ENCODE results near the gene NFATC1. TPM values are rescaled to one million over a fixed set of nuclear protein-coding genes. Genes with fewer than 3 reads are reported as not detected.

The NFATC1 gene
- total RNA-seq, 1 experiment from 2014 or later = not detected

DNA sequence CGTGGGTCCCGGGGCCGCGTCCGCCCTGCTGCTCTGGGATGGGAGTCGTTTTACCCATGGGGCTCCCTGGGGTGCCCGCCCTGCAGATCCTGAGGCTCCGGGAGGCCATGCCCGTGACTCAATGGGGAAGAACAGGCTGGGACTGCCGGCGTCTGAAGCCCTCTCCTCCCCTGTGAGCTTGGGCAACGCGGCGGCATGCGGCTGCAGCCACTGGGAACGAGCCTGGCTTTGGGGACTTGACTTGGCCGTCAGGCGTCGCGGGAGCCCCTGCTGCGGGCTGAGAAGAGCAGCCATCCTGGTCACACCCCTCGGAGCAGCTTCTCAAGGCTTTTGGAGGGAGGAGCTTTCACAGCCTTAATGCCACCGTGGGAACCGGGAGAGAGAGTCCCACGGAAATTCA is 157.0 kb downstream of the NFATC1 start:
- DNase-seq (ENCODE audit: low read depth) = no peak

DNA sequence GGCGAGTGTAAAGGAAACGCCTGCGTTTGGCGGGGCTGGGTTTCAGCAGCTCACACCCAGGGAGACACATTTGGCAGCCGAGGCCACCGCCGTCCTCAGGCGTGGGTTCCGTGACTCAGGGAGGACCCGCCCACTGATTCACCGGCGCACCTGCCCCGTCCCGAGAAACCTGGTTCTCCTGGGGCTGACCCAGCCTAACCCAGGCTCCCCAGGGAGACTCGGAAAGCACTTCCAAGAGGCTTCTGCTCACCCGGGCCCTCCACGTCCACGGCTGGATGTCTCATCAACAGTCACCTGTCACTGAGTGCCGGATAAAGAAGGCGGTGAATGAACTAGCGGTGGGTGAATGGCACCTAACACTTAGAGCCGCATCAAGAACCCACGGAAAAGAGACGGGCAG is 157.4 kb downstream of the NFATC1 start:
- DNase-seq (ENCODE audit: low read depth) = no peak

DNA sequence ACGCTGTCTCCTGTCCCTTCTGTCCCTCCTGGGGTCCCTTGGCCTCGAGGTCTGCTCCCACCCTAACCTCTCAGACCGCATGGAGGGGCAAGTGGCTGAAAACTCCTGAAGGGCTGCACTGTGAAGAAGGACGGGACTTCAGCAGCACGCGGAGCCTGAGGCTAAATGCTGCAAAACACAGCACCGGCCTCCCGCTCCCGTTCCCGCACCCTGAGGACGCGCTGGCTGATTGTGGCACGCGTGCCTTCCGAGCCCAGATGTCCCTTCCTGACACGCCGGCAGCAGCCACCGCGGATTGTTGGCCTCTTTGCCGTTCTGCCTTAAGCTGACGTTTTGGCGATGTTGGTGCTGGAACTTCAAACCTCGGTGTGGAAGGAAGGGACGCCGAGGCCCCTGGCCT is 158.0 kb downstream of the NFATC1 start:
- no peak for DNase-seq (ENCODE audit: low read depth)

DNA sequence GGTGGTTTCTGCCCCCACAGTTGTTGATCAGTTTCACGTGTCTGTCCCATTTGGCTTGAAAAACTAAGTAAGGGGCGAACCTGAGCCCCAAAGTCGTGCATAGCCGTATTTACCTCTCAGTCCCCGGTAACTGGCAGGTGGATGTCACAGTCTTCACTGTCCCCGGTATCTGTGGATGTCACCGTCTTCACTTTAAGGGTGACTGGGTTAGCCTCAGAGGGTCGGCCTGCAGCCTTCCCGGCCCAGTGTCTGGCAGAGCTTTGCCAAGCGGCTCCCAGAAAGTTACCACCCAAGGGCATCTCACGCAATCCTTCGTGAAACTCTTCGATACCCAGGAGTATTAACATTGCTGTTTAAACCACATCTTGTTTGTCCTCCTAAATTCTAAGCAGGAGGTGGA is 158.6 kb downstream of the NFATC1 start:
- no peak for DNase-seq (ENCODE audit: low read depth)

DNA sequence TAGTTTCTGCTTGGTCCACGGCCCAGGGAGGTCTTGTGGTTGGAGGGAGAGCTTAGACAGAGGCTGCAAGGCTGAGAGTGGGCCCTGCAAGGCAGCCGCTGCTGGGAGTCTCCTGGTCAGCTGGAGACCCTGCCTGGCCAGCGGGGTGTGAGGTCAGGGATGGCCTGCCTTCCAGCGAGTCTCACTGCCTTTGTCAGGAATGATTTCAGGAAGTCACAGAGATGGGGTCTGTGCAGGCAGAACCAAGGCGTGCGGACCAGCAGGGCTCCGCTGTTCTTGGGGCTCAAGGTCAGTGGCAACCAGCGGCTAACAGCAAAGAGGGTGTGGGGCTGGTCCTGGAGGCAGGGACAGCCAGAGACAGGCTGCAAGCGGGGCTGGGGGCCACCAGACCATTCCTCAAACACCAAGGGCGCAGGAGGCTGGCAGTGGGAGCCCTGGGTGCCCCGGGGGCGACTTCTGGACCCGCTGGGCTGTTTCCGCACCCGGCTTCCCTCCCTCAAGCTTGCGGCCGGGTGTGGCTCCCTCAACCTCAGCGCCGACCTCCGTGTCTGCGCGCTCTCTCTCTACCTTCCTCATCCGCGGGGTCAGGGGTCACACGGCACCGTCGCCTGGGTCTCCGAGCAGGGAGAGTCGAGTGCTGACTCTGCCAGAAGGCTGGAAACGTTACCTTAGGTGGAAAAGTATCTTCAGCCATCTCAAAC is 159.4 kb downstream of the NFATC1 start:
- DNase-seq (ENCODE audit: low read depth) = no peak

DNA sequence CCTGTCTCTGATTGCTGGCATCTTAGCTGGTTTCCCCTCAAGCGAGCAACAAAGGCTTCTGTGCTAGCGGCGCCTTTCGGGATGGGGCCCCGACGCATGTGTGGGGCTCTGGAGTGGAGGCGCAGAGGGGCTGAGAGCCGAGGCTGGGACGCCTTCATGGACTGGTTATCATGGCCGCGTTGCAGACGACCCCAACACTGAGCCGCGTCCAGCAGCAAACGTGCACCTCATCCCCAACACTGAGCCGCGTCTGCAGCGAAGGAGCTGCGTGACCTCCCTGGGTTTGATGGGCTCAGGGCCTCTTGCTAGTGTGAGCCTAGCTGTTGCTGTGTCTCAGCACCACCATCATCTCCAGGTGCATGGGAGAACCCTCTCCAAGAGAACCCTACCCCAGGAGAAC is 160.2 kb downstream of the NFATC1 start:
- DNase-seq (ENCODE audit: low read depth) = no peak

DNA sequence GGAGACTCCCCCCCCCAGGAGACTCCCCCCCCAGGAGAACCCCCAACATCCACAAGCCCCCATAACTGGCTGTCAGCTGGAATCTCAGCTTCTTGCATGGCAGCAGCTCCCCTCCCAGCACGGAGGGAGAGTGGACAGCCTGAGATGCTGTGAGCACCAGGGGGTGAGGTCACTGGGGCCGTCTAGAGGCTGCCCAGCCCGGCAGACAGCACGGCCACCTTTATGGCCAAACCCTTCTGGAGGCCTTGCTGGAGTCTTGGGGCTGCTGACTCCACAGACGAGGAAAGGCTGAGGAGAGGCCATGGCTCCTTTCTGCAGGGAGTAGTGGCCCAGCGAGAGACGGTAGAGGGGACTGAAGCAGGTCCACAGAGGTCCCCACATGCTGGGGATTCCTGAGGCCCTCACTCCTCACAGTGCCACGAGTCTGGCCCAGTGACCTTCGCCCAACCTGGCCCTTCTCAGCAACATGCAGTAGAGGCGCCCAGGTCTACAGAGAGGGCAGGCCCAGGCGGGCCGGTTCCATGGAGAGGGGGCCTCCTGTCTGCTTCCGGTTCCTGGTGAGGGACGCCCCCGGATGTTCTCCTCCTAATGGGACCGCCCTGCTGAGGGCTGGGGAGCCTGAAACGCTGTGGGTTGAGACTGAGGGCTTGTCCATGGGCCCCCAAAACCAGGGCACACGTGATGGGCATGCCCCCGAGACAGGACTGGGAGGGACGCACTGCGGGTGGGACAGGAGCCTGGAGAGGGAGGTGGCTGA is 161.3 kb downstream of the NFATC1 start:
- DNase-seq (ENCODE audit: low read depth) = no peak

DNA sequence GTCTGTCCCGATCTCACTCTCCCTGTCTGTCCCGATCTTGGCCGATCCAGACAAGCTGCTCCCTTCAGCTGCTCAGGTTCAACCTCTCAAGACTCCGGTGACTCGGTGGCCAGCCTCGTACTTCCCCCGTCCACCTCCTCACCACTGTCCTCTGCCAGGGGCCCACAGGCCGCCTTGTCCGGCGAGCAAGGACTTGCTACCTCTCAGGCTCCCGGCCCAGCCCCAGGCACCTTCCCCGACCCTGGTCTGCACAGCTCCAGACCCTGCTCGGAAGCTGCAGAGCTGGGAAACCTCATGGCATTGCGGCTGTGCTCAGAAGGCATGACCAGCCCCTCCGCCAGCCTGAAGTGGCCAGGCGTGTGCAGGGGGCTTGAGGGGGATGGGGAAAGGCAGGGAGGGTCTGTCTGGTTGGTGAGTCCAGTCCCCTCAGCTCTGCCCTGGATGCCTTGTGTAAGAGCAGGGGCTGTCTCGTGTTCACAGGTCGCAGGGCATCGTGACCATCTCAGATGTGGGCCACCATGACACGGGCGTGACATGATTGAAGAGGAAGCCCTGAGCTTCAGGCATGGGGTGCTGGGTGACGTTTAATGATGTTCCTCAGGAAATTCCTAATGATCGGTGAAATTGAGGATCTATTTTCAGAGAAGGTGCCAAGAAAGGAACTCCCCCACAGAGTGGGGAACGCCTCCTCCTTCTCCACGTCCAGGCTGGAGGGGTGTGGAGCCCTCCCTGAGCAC is 162.6 kb downstream of the NFATC1 start:
- DNase-seq (ENCODE audit: low read depth) = no peak

DNA sequence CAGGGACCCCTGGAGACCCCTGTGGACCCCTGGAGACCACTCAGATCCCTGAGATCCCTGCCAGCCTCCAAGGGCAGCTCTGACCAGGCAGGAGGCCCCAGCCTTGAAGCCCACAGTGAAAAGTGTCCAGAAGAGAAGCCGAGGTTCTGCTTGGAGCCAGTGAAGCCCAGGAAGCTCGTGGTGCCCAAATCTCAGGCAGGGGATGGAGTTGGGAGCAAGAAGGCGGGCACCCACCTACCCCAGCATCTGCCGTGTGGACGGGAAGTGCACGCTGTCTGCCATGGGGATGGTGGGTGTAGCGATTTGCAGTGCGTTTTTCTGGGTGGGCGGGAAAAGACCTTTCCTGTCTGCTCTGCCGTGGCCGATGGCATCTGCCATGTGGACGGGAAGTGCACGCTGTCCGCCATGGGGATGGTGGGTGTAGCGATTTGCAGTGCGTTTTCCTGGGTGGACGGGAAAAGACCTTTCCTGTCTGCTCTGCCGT is 163.2 kb downstream of the NFATC1 start:
- DNase-seq (ENCODE audit: low read depth) = no peak

DNA sequence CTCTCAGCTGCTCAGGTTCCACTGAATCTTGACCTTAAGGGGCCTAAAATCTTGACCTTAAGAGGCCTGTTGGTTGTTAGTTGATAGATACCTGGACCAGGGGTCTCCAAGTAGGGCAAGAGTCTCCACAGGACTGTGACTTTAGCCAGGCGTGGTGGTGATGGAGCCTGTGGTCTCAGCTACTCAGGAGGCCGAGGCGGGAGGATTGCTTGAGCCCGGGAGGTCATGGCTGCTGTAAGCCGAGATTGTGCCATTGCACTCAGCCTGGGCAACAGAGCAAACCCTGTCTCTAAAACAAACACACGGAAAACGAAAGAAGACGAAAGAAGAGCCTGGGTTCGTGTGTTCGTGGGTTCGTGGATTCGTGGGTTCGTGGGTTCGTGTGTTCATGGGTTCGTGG is 163.7 kb downstream of the NFATC1 start:
- no peak for DNase-seq (ENCODE audit: low read depth)

DNA sequence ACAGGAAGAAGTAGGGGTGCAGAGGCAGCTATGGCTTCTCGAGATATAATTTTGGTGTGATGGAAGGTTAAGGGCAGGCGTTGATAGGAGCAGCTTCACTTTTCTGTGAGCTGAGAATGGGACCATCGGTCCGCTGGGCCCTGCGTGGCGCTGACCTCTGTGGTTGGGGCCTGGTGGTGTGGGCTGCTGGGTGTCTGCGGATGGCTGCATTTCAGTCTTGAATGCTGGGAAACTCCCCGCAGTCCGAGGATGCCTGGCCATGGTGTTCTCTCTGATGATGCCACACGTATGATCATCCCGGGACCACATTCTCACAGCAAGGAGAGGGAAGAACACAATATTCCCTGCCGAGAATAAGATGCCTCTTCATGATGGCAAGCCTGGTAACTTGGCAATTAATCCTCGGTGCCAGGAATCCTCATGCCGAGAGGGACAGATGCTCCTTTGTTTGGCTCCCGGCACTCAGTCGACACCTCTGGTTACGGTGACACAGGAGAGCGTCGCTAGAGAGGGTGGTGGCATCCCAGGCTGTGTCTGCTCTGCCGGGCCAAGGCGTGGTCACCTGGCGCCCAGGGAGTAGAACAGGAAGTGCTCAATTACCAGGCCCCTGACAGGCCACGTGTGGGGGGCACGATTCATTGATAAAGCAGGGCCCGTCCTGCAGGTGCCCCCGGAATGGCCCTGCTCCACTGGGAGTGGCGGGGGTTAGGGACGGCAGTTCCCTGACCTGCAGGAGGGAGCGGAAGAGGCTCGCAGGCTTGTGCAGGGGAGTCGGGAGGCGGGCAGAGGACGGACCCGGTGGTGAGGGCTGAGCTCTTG is 164.5 kb downstream of the NFATC1 start:
- DNase-seq (ENCODE audit: low read depth) = no peak

DNA sequence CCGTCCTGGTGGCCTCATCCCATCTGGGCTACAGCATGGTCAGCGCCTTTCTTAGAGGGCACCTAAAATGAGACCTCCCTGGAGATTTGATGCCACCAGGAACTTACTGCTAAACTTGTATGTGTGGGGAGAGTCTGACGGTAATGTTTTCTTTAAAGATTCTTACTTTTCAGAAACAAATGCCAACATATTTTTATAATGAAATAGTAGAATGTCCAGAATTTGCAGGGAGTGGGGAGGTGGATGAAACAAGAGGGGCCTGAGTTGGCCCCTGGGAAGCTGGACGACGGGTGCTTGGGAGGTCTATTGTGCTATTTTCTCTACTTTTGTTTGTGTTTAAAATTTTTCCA is 165.1 kb downstream of the NFATC1 start:
- no peak for DNase-seq (ENCODE audit: low read depth)

DNA sequence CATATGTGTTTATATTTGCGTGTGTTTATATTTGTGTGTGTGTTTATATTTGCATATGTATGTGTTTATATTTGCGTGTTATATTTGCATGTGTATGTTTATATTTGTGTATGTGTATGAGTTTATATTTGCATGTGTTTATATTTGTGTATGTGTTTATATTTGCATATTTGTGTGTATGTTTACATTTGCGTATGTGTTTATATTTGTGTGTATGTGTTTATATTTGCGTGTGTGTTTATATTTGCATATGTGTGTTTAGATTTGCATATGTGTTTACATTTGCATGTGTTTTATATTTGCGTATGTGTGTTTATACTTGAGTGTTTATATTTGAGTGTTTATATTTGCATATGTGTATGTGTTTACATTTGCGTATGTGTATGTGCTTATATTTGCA is 168.2 kb downstream of the NFATC1 start:
- no peak for DNase-seq (ENCODE audit: low read depth)

DNA sequence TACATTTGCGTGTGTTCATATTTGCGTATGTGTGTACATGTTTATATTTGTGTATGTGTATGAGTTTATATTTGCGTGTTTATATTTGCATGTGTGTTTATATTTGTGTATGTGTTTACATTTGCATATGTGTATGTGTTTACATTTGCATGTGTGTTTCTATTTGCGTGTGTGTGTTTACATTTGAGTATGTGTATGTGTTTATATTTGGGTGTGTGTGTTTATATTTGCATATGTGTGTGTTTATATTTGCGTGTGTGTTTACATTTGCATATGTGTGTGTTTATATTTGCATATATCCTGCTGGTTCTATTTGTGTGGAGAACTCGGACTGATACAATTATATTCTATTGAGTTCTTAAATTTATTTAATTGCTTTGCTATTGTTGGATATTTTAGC is 168.7 kb downstream of the NFATC1 start:
- DNase-seq (ENCODE audit: low read depth) = no peak

DNA sequence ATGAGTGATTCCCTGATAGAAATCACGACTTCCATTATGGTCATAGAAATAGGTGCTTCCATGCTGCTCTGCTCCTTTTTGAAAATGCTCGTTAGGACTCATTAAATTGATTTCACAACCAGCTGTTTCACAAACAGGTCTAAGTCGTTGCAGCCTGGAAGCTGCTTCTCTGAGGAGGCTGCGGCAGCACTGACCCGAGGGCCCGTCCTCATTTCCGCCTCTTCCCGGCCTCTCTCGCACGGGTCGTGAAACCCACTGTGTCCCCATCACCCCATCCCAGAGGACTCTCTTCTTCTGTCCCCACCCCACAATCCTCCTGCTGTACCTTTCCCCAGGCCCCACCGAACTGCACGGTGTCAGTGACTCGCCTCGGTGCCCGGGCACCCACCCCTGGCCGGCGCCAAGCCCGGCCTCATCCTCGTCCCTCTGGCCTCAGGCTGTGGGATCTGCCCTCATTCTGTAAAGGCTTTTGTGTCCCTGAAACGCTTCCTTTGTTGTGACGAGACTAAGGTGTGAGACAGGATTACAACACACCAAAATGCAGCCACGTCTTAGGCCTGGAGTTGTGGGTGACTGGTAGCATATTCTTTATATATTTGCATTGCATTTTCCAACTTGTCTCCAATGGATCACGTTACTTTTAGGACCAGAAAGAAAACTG is 171.2 kb downstream of the NFATC1 start:
- no peak for DNase-seq (ENCODE audit: low read depth)

DNA sequence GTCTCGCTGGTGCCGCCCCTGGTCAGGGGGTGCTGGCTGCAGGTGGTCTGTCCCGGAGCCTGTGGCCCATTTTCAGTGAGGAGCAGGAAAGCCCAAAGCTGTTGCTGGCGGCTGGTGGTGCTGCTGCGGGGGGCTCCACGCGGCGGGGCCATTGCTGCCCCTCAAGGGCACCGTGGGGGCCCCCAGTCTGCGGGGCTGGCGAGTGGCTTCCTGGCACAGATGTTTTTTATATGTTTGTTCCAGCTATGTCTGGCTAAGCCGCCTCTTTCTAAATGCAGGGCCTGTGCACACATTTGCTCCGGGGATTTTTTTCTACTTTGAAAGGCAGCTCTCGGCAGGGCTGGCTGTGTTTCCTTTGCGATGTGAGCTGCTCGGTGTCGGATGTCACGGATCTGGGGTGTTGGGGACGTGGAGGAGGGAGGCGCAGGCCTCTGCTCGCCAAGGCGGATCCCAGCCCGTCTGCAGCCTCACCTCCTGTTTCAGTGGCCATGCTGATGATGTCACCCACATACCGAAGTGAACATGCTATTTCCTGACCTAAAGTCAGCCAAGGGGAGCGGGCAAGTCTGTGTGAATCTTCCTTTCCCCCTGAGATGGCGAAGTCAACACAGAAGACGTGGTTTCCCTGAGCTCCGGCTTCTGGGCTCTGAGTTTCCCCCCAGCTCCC is 171.9 kb downstream of the NFATC1 start:
- DNase-seq (ENCODE audit: low read depth) = peak; percentile 64

DNA sequence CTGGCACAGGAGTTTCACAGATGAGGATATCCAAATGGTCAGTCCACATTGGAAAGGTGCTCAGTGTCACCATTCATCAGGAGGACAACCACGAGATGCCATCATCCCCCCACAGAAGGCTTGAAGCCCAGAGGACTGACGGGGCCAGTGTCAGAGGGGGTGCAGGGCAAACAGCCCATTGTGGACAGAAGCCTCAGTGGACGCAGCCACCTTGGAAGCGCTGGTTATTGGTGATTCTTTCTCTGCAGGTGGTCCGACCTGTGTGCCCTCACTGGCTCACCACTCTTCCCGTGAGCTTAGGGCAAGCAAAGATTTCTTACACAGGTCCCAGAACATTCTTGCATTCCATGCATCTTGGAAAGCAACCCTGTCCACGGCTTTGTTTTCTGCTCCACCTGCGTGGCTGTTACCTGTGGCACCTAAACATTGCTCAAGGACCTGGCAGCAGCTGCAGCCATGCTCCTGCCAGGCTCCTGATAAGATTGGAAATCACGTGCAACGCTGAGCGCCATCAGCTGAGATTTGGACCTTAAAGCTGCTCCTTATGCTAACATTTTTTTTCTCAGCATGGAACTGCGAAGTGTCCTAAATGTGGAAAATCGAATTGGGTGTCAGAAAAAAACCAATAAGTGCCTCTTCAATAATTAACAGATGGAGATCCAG is 172.9 kb downstream of the NFATC1 start:
- DNase-seq (ENCODE audit: low read depth) = no peak

DNA sequence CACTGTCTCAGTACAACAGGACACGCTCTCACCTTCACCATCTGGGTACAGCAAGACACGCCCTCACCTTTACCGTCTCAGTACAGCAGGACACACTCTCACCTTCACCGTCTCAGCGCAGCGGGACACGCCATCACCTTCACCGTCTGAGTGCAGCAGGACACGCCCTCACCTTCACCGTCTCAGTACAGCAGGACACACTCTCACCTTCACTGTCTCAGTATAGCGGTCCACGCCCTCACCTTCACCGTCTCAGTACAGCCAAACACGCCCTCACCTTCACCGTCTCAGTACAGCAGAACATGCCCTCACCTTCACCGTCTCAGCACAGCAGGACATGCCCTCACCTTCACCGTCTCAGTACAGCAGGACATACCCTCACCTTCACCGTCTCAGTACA is 174.0 kb downstream of the NFATC1 start:
- no peak for DNase-seq (ENCODE audit: low read depth)

DNA sequence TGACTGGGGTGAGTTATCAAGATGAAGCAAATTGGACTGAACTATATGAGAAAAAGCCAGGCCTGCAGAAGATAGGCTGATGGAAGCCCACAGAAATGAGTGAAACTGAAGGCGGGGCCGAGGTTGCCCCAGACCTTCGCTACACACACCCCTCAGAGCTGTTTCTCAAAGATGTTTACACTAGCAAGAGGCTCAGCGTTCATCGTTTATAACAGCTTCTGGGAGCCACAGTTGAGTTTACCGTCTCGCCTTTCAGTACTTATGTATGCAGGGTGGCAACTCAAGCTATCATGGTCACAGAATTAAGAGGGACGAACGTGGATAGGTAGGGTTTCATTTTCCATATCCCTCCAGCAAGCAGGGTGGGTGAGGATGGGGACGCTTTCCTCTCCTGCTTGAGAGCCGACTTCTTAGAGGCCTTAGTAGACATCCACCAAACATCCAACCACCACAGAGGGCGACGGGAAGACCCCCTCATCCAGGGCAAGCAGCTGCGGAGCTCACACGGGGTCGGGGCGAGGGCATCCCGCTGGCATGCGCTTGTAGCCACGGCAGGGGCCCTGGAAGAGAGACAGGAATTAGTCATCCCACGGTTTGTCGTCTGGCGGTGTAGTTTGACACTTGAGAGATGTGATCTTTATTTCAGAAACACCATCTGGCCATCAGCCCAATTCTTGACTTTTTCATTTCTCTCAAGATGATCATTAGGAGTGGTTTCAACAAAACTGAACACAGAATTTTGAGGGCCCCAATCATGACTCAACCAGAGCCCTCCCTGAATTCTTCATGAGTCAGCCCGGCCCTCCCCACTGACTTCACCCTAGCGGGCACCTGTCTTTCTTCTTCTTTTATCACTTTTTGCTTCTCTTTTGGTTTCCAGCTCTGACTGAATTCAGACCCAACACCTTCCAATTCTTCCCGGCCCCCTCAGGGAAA is 174.8 kb downstream of the NFATC1 start:
- peak; percentile 57 for DNase-seq (ENCODE audit: low read depth)

Measured in RPMI7951 (cell line).